Dermis blood vessel endothelial cell (primary cell): ENCODE measurements around the gene TGFA. TPM values are rescaled to one million over a fixed set of nuclear protein-coding genes. Genes with fewer than 3 reads are reported as not detected.

Experiments used
- DNase-seq: peaks from one replicate; pipeline ENCODE4 v3.0.0; 2010
- total RNA-seq: library from RNA; depleted of rRNA; stranded (reverse); fragments of >200 nt; gene quantifications from 2 replicates; pipeline ENCODE4 v1.2.3, GENCODE V29; 2014

The TGFA gene
- total RNA-seq, 1 donor from 2014 or later: 22.6 TPM

DNA sequence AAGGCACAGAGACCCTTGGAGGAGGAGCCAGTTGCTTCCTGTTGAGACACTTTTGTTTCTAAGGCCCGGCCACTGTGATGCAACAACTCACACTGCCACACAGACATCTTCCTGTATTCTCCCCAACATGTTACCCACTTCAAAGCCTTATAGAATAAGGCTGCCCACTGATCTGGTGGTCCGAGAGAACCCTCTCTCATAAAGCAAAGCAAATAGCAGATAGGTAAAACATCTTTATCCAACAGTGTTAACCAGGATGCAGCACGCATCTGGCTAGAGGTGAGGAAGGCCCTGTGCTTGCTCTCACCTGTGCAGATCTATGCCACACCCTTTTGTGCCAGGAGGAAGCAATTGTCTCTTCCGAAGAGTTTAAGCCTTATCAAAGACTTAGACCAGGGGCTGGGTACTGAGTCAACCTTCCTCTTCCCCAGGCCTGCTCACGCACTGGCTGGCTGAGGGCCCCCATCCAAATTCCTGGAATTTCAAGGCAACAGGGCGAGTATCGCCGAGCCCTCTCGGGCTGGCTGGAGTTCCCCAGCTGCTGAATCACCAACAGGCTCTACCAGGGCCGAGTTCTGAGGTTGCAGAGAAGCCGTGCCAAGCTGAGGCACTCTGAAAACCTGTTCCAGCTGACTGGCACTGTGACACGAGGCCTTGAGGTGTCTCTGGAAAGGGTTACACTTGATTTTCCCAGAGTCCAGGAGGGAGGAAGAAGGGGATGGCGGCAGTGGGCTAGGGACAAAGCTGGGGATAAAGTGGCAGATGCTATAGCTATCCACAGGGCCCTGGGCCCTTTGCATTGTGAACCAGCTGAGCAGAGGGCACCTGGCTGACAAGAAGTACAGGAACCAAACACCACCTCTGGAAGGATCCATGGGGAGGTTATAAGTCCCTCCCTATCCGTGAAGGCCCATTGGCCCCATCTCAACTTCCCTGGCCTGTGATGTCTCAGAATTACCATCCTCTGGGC lies 29.3 kb downstream of the TGFA start:
- DNase-seq: peak; percentile 9

DNA sequence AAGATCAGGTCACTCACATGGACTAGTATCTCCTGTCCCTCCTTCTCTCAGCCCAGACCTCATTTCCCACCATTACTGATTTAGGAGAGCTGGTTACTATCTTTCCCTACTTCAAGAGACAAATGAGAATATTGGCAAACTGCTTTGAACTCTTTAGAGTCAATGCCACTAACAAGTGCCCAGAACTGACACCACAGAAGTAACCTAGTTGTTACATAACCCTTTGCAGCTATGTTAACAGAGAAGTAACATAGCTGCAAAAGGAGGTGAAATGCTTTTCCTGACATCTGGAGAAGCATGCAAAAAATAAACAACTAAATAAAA lies 30.0 kb downstream of the TGFA start:
- DNase-seq: no peak

GRCh38 chr2:70522627-70523026 lies 31.0 kb downstream of the TGFA start:
- no peak for DNase-seq

DNA sequence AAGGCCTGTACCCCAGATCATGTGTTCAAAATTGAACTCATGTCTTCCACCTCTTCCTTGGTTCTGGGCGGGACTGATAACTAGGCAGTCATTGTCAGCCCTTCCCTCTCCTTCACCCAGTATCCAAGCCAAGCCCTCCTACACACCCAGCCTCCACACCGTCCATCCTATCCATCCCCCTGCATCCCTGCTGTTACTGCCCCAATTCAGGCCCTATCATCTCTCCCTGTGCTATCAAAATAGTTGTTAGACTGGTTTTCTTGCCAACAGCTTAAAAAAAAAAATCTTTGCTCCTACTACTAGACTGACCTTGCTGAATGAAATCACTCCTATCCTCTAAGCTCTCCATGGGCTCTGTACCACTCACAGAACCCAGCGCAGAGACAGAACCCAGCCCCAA lies 32.8 kb downstream of the TGFA start:
- no peak for DNase-seq

- DNase-seq: no peak
These were observed 34.2 kb downstream of the TGFA start for GRCh38 chr2:70519453-70519852.

DNA sequence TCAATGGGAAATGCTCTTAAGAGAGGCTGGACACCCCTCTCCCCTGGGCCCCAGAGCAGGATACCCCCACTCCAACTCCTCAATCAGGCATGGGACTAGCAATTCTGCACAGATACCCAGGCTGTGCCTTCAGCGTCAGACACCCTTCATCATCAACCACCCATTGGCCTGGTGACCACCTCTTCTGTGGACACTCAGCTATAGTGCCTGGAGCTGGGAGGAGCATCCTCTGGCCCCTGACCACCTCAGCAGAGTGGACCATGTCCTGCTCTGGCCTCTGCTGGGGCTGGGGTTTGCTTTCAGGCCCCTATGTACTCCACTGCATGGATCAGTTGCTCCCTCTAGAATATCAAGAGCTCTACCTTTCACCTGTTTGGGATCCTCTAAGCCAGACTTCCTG lies 35.1 kb downstream of the TGFA start:
- no peak for DNase-seq

DNA sequence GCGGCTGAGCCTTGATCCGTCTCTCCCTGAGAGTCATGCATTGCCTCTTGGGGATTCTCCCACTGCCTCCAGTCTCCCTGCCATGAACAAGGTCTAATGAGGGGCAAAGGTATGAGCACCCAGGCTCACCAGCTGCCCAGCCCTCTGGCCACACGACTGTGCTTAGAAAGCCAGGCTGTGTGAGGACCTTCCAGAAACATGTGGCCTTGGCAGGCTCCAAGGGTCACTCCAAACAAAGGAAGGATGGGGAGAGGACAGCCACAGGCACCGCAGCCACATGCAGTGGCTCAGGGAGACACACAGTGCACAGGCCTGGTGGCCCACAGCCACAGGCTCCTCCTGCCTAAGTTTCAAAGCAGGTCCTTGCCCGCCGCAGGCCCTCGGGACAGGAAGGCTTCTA lies 35.8 kb downstream of the TGFA start:
- DNase-seq: no peak

GRCh38 chr2:70516596-70516995 lies 37.0 kb downstream of the TGFA start:
- DNase-seq: no peak

- DNase-seq: no peak
These were observed 37.7 kb downstream of the TGFA start for GRCh38 chr2:70515938-70516337.

DNA sequence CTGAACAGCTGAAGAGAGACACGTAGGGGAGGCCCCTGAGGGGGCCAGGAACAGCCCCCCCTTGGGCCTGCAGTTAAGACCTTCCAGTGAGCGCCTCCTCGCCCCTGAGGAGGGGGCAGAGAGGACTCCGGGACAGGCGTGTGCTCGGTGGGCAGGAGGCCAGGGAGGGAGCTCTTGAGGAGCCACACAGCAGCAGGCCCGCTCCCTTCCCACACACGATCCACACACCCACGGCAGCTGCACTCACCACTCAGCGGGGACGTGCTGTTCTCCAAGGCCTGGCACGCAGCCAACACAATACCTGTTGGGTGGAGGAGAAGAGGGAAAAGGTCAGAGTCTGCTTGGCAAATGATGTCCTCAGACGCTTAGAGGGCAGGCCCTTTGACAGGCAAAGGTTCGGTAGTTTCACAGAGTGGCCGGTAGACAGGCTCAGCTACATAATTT lies 39.0 kb downstream of the TGFA start:
- no peak for DNase-seq

GRCh38 chr2:70513738-70514137 lies 39.9 kb downstream of the TGFA start:
- DNase-seq: no peak

DNA sequence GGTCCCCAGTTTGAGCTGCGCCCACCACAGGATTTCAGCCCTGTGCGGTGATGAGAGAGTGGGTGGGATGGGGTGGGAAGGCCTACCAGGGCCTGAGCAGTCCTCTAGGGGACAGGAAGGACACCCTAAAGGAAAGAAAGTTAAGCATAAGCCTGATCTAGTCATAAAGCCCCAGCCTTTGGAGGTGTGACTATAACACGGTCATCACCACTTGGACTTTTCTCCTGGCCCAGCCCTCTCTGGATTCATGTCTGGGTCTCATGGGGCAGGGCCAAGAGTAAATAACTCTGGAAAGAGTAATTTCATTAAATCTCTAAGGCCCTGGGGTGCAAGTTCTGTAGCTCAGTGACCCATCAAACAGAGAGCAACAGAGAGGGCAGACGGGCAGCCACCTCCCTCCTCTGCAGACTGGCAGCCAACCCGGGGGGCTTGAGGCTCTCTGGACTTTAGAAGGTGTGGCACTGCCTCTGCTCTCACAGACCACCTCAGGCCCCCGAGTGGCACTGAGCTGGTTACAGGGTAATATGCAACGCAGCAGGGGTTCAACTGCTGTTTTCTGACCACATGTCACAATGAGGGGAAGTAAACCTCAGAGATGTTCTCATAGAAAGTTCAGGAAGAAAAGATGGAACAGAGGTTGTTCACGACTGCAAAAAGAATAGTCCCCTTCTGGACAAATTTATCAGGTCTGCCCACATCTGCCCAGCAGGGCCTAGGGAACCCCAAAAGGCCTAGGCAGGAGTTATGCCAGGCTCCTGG lies 41.5 kb downstream of the TGFA start:
- DNase-seq: no peak

- DNase-seq: no peak
These were observed 43.3 kb downstream of the TGFA start for GRCh38 chr2:70510313-70510712.

DNA sequence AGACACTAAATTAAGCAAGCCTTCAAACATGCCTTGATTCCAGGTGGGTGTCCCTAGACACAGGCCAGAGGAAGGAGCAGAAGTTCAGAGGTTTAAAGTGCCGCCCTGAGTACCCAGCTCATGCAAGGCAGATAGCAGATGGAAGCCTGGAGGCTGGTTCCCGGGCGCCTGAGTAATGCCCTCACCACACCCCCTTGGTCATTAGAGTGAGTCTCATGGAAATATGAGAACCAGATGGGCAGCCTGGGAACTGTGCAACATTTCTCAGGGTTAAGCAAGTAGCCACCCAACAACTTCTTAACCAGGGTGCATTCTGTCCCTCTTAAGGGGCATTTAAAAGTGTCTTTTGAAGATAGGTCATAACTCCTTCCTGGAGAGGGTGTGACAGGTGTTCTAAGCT lies 44.1 kb downstream of the TGFA start:
- DNase-seq: no peak

GRCh38 chr2:70508711-70509462 lies 44.7 kb downstream of the TGFA start:
- no peak for DNase-seq

GRCh38 chr2:70505613-70506391 lies 47.8 kb downstream of the TGFA start:
- DNase-seq: no peak

- DNase-seq: no peak
These were observed 48.9 kb downstream of the TGFA start for GRCh38 chr2:70504750-70505149.

- DNase-seq: no peak
These were observed 49.7 kb downstream of the TGFA start for GRCh38 chr2:70503896-70504295.

GRCh38 chr2:70501728-70502127 lies 51.9 kb downstream of the TGFA start:
- DNase-seq: no peak

DNA sequence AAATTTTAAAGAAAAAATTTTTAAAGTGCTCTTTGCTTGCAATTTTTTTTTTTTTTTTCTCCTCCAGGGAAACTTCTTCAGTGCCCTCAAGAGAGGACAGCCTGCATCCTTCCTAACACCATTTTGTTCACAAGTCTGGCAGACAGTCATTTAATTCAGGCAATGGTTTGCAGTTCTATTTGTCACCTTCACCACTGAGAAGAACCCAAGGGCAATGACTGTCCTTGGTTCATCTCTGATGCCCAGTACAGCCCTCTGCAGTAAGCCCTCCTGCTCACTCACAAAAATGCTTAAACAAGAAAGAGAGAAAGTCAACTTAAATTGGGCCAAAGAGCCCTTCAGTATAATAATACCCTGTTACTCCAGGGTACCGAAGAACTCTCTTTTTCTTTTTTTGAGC lies 52.4 kb downstream of the TGFA start:
- DNase-seq: no peak

DNA sequence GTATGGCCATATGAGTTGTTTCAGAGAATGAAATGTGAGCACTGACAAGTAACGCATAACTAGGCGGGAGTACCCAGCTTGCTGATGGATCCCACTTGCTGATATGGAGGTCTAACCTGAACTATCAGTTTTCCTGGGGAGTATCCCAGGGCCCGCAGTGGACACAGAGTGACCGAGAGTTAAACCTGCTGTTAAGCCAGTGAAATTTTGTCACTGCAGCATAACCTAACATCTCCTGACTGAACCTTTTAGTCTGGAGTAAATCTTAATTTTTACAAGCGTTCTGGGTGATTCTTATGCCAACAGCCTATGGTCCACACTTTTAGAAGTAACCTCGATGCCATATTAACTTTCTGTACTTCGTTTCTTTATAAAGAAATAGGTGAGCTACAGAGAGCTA lies 54.4 kb downstream of the TGFA start:
- DNase-seq: no peak

GRCh38 chr2:70498528-70498927 lies 55.1 kb downstream of the TGFA start:
- DNase-seq: no peak
